Muscle layer of duodenum (tissue), 2 donors: ENCODE data around the gene METAP1D.

Source experiments
- H3K27ac ChIP-seq: one replicate; pipeline ENCODE4 v1.7.0; 2013; ENCODE audit warnings: mild to moderate bottlenecking, low read length
- H3K27me3 ChIP-seq: one replicate; pipeline ENCODE4 v1.7.0; 2013; ENCODE audit warnings: low read depth, mild to moderate bottlenecking, control low read depth, low read length
- H3K36me3 ChIP-seq, 2 donors: one replicate each; pipeline ENCODE4 v1.7.0; 2013; ENCODE audit warnings: low read length in 2 of 2, control low read depth in 1 of 2, mild to moderate bottlenecking in 1 of 2; ENCODE audit not compliant: insufficient read depth in 2 of 2, control insufficient read depth in 1 of 2
- H3K4me1 ChIP-seq, 2 donors: one replicate each; pipeline ENCODE4 v1.7.0; 2013; ENCODE audit warnings: low read length in 2 of 2, mild to moderate bottlenecking in 2 of 2, control low read depth in 1 of 2, moderate library complexity in 1 of 2; ENCODE audit not compliant: insufficient read depth in 2 of 2, control insufficient read depth in 1 of 2
- H3K4me3 ChIP-seq, 2 donors: one replicate each; pipeline ENCODE4 v1.7.0; 2013; ENCODE audit warnings: low read length in 2 of 2, low read depth in 1 of 2, mild to moderate bottlenecking in 1 of 2
- H3K9me3 ChIP-seq, 2 donors: one replicate each; pipeline ENCODE4 v1.7.0; 2013; ENCODE audit warnings: low read length in 2 of 2, control low read depth in 1 of 2, mild to moderate bottlenecking in 1 of 2; ENCODE audit not compliant: control insufficient read depth in 1 of 2
- donor health status: healthy.

The METAP1D gene

GRCh38 chr2:171999604-172000469 lies at the start of gene METAP1D:
Gene METAP1D (plus strand): TSS chr2:171999953. CDS start chr2:171999970, 17 bp downstream.
- H3K4me3 ChIP-seq, result peak within 1 kb of the TSS; percentile 75 to 98
- H3K36me3 ChIP-seq, result no peaks in the 10 kb centered on the region
- peak within 1 kb of the TSS; percentile 39 for H3K27ac ChIP-seq
- no peaks in the 10 kb centered on the region for H3K9me3 ChIP-seq
- H3K27me3 ChIP-seq, result no peaks in the 10 kb centered on the region
- peaks cover 5 to 15% of the 10 kb centered on the region in 2 donors for H3K4me1 ChIP-seq

GRCh38 chr2:171952276-171952675 lies 47.5 kb upstream of the METAP1D start:
- H3K9me3 ChIP-seq, result no peaks in the 10 kb centered on the region
- H3K27me3 ChIP-seq, result no peaks in the 10 kb centered on the region
- H3K27ac ChIP-seq, result no peak overlapping the region
- H3K36me3 ChIP-seq, result peaks cover 4 to 6% of the 10 kb centered on the region in 2 donors
- no peak overlapping the region for H3K4me3 ChIP-seq
- peaks cover 0 to 5% of the 10 kb centered on the region in 2 donors for H3K4me1 ChIP-seq

GRCh38 chr2:171952748-171953147 lies 47.0 kb upstream of the METAP1D start:
- Histone ChIP-seq H3K4me3 (no peak overlapping the region), H3K4me1 (peaks cover 0 to 5% of the 10 kb centered on the region in 2 donors), H3K9me3 (no peaks in the 10 kb centered on the region), H3K36me3 (peaks cover 3 to 4% of the 10 kb centered on the region in 2 donors), H3K27me3 (no peaks in the 10 kb centered on the region), H3K27ac (no peak overlapping the region)

- H3K27ac ChIP-seq, result no peak overlapping the region
- H3K27me3 ChIP-seq, result no peaks in the 10 kb centered on the region
- no peaks in the 10 kb centered on the region for H3K9me3 ChIP-seq
- H3K36me3 ChIP-seq, result peaks cover 0 to 3% of the 10 kb centered on the region in 2 donors
- H3K4me3 ChIP-seq, result no peak overlapping the region
- H3K4me1 ChIP-seq, result peaks cover 0 to 14% of the 10 kb centered on the region in 2 donors
Measured at GRCh38 chr2:171956135-171956825, 43.5 kb upstream of the METAP1D start.

GRCh38 chr2:171957061-171957460 lies 42.7 kb upstream of the METAP1D start:
- H3K27ac ChIP-seq, result no peak overlapping the region

GRCh38 chr2:171958475-171958874 lies 41.3 kb upstream of the METAP1D start:
- Histone ChIP-seq H3K27ac (no peak overlapping the region), H3K4me3 (no peak overlapping the region), H3K27me3 (no peaks in the 10 kb centered on the region), H3K4me1 (peaks cover 0 to 14% of the 10 kb centered on the region in 2 donors), H3K36me3 (no peaks in the 10 kb centered on the region), H3K9me3 (no peaks in the 10 kb centered on the region)

More at GRCh38 chr2:171957061-171957460, 42.7 kb upstream of the METAP1D start:
- no peaks in the 10 kb centered on the region for H3K27me3 ChIP-seq
- no peak overlapping the region for H3K4me3 ChIP-seq
- peaks cover 0 to 2% of the 10 kb centered on the region in 2 donors for H3K36me3 ChIP-seq
- no peaks in the 10 kb centered on the region for H3K9me3 ChIP-seq
- peaks cover 0 to 14% of the 10 kb centered on the region in 2 donors for H3K4me1 ChIP-seq

GRCh38 chr2:171959998-171960397 lies 39.8 kb upstream of the METAP1D start:
- H3K36me3 ChIP-seq, result no peaks in the 10 kb centered on the region
- H3K4me1 ChIP-seq, result peaks cover 0 to 9% of the 10 kb centered on the region in 2 donors
- H3K27ac ChIP-seq, result no peak overlapping the region
- H3K4me3 ChIP-seq, result no peak overlapping the region
- H3K9me3 ChIP-seq, result no peaks in the 10 kb centered on the region
- H3K27me3 ChIP-seq, result no peaks in the 10 kb centered on the region

GRCh38 chr2:171960570-171960969 lies 39.2 kb upstream of the METAP1D start:
- H3K4me3 ChIP-seq, result no peak overlapping the region
- no peaks in the 10 kb centered on the region for H3K27me3 ChIP-seq
- H3K27ac ChIP-seq, result no peak overlapping the region
- peaks cover 0 to 9% of the 10 kb centered on the region in 2 donors for H3K4me1 ChIP-seq
- no peaks in the 10 kb centered on the region for H3K9me3 ChIP-seq
- peaks cover under 1 to 1% of the 10 kb centered on the region in 2 donors for H3K36me3 ChIP-seq

- Histone ChIP-seq H3K27ac (no peak overlapping the region), H3K4me1 (peaks cover 0 to 9% of the 10 kb centered on the region in 2 donors)
Measured at GRCh38 chr2:171963198-171963597, 36.6 kb upstream of the METAP1D start.

GRCh38 chr2:171964308-171964707 lies 35.4 kb upstream of the METAP1D start:
- H3K27ac ChIP-seq, result no peak overlapping the region
- peaks cover 0 to 5% of the 10 kb centered on the region in 2 donors for H3K4me1 ChIP-seq
- no peaks in the 10 kb centered on the region for H3K27me3 ChIP-seq
- H3K4me3 ChIP-seq, result no peak overlapping the region
- peaks cover 10 to 28% of the 10 kb centered on the region in 2 donors for H3K36me3 ChIP-seq
- no peaks in the 10 kb centered on the region for H3K9me3 ChIP-seq

More at GRCh38 chr2:171963198-171963597, 36.6 kb upstream of the METAP1D start:
- Histone ChIP-seq H3K36me3 (peaks cover 10 to 25% of the 10 kb centered on the region in 2 donors), H3K27me3 (no peaks in the 10 kb centered on the region), H3K9me3 (no peaks in the 10 kb centered on the region), H3K4me3 (no peak overlapping the region)

GRCh38 chr2:171965238-171965637 lies 34.5 kb upstream of the METAP1D start:
- Histone ChIP-seq H3K9me3 (no peaks in the 10 kb centered on the region), H3K4me3 (no peak overlapping the region), H3K36me3 (peaks cover 10 to 28% of the 10 kb centered on the region in 2 donors), H3K27ac (no peak overlapping the region), H3K27me3 (no peaks in the 10 kb centered on the region), H3K4me1 (no peaks in the 10 kb centered on the region)
